HG03108 (cell line): ENCODE data around the gene ENAM.
"Not testable (repeated sequence)": the region's sequence is repeated elsewhere in the genome, so short reads cannot be mapped to it uniquely, and the experiment has no call there.

Experiments used
- ATAC-seq: cut with Tn5 transposase; IDR thresholded peaks from one replicate; pipeline ENCODE4 v1.9.1; 2021; ENCODE audit warnings: moderate library complexity; ENCODE audit not compliant: unreplicated experiment

ENAM gene

DNA sequence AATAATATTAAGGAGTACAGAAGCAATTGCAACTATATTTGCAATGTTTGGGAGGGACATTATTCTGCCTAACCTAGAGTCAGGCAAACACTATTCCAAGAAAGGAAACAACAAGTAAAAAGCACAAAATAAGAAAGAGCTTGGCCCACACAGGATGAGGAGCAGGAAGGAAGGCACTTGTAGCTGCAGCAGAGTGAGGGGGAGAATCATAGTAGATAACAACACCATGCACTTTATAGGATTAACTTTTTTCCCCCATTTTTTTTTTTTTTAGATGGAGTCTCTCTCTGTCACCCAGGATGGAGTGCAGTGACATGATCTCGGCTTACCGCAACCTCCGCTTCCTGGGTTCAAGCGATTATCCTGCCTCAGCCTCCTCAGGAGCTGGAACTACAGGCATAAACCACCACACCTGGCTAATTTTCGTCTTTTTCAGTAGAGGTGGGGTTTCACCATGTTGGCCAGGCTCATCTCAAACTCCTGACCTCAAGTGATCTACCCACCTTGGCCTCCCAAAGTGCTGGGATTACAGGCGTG is 48.1 kb downstream of the ENAM start:
- no peak for ATAC-seq

DNA sequence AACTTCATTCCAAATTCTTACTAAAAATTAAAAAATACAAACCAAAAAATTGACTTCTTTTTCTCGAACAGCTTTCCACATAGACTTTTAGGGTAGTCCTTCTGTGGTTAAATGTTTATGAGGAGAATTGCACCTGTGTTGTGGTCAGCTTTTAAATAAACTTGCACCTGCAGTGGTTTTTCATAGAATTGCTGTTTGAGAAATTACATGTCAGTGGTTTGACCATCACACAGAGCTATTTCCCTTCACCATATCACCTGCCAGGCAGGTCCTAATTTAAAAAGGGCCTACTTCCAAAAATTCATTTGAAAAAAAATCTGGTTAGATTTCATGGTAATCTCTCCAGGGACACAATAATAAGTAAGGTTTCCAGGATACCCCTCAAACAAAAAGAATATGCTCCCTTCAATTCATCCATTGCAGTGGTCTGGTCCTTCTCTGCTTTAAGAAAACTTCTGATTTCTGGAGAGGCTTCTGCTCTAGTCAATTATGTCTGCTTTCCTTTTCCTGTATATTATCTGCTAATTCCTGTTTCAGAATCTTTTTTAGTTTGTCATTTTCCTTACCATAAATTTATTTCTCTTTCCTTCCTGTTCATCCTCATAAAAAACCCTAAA is 49.9 kb downstream of the ENAM start:
- ATAC-seq, result peak; percentile 82

GRCh38 chr4:70680934-70681333 is 52.4 kb downstream of the ENAM start:
- ATAC-seq, result no peak

- peak; percentile 32 for ATAC-seq
Measured at GRCh38 chr4:70681704-70682103, 53.2 kb downstream of the ENAM start.

GRCh38 chr4:70682142-70682541 is 53.6 kb downstream of the ENAM start:
- ATAC-seq, result not testable (repeated sequence)

- ATAC-seq, result no peak
Measured at GRCh38 chr4:70687392-70687791, 58.8 kb downstream of the ENAM start.

- ATAC-seq, result peak; percentile 90
Measured at GRCh38 chr4:70687821-70688794, 59.6 kb downstream of the ENAM start, which contains the start of gene UTP3. TSS of gene UTP3 (plus strand) at chr4:70688532. CDS start at chr4:70688678, 146 bp downstream.

GRCh38 chr4:70688795-70689231 is 60.3 kb downstream of the ENAM start:
- ATAC-seq, result no peak

- no peak for ATAC-seq
Measured at GRCh38 chr4:70691661-70692060, 63.1 kb downstream of the ENAM start.

- not testable (repeated sequence) for ATAC-seq
Measured at GRCh38 chr4:70694633-70695032, 66.1 kb downstream of the ENAM start.
